MM.1S (cell line): ENCODE results near the gene BMPR1A.

ENCODE experiments used
- DNase-seq: peaks from one replicate; pipeline ENCODE4 v3.0.0-alpha.2; 2015
- H2AFZ ChIP-seq: fragments of 300-600 bp; sonication (generic); 2 replicates; pipeline ENCODE4 v1.6.0; 2016; ENCODE audit warnings: antibody characterized with exemption, low read length
- H3F3A ChIP-seq: fragments of 300-600 bp; sonication (generic); 2 replicates; pipeline ENCODE4 v1.6.1; 2016; ENCODE audit warnings: mild to moderate bottlenecking, antibody characterized with exemption, low read length, moderate library complexity, mixed read lengths; ENCODE audit not compliant: insufficient read depth
- H3K27ac ChIP-seq: fragments of 300-600 bp; sonication (generic); 2 replicates; pipeline ENCODE4 v1.5.1; 2016; ENCODE audit warnings: mild to moderate bottlenecking, low read length
- H3K27me3 ChIP-seq: fragments of 300-600 bp; sonication (generic); replicated peaks from 2 replicates; pipeline ENCODE4 v1.6.0; 2016; ENCODE audit warnings: low read length; ENCODE audit not compliant: insufficient read depth
- H3K36me3 ChIP-seq: fragments of 300-600 bp; sonication (generic); replicated peaks from 2 replicates; pipeline ENCODE4 v1.6.1; 2016; ENCODE audit warnings: mild to moderate bottlenecking, low read length, mixed read lengths; ENCODE audit not compliant: insufficient read depth
- H3K4me1 ChIP-seq: fragments of 300-600 bp; sonication (generic); 2 replicates; pipeline ENCODE4 v1.6.1; 2016; ENCODE audit warnings: low read length, mixed read lengths
- H3K4me2 ChIP-seq: fragments of 300-600 bp; sonication (generic); 2 replicates; pipeline ENCODE4 v1.6.0; 2016; ENCODE audit warnings: low read depth, low read length
- H3K4me3 ChIP-seq: fragments of 300-600 bp; sonication (generic); 2 replicates; pipeline ENCODE4 v1.5.1; 2016; ENCODE audit warnings: low read length, mixed read lengths
- H3K79me2 ChIP-seq: fragments of 300-600 bp; sonication (generic); 2 replicates; pipeline ENCODE4 v1.6.1; 2016; ENCODE audit warnings: mixed run types, low read length, mixed read lengths
- H3K9ac ChIP-seq: fragments of 300-600 bp; sonication (generic); 2 replicates; pipeline ENCODE4 v1.6.1; 2016; ENCODE audit warnings: low read length, mixed read lengths
- H3K9me2 ChIP-seq: fragments of 300-600 bp; sonication (generic); replicated peaks from 2 replicates; pipeline ENCODE4 v1.6.1; 2016; ENCODE audit warnings: mild to moderate bottlenecking, low read length, mixed read lengths; ENCODE audit not compliant: insufficient read depth
- H3K9me3 ChIP-seq: fragments of 300-600 bp; sonication (generic); replicated peaks from 2 replicates; pipeline ENCODE4 v1.6.1; 2016; ENCODE audit warnings: mild to moderate bottlenecking, low read length, mixed read lengths; ENCODE audit not compliant: insufficient read depth
- H4K20me1 ChIP-seq: fragments of 300-600 bp; sonication (generic); 2 replicates; pipeline ENCODE4 v1.6.1; 2016; ENCODE audit warnings: mild to moderate bottlenecking, low read length, moderate library complexity, mixed read lengths; ENCODE audit not compliant: insufficient read depth
- EZH2 ChIP-seq: fragments of 300-600 bp; sonication (generic); optimal IDR thresholded peaks from 2 replicates; pipeline ENCODE3; 2017; ENCODE audit warnings: low read depth, mild to moderate bottlenecking, antibody characterized with exemption, low read length, mixed read lengths
- EZH2phosphoT487 ChIP-seq: fragments of 300-600 bp; sonication (generic); IDR thresholded peaks from 2 replicates; pipeline ENCODE4 v1.6.1; 2018; ENCODE audit warnings: antibody characterized with exemption, low read length
- TF ChIP-seq, protein P1 (sequence below): fragments of 300-600 bp; sonication (generic); IDR thresholded peaks from 2 replicates; pipeline ENCODE4 v1.5.1; 2016; ENCODE audit warnings: antibody characterized with exemption, low read length, mixed read lengths

BMPR1A gene

DNA sequence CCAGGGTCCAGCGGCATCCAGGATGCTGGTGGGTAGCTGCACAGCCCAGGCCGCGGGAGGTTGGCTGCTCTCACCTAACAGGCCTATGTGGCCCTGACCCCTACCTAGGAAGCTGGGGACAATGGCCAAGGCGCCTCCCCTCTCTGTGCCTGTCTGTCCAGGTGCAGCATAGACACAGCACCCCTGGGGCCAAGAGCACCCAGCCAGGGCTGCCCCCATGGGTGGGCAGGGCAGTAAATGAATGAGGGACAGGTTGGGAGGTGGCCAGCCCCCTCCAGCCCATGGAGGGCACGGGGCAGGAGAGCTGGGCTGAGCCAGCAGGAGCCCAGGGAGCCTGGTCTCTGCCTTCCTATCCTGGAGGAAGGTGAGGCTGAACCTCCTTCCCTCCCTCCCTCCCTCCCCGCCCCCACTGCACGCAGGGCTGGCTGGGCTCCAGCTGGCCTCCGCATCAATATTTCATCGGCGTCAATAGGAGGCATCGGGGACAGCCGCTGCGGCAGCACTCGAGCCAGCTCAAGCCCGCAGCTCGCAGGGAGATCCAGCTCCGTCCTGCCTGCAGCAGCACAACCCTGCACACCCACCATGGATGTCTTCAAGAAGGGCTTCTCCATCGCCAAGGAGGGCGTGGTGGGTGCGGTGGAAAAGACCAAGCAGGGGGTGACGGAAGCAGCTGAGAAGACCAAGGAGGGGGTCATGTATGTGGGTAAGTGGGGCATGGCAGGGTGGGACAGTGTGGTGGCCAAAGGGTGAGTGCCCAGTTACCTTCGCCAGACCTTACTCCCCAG is 201.9 kb downstream of the BMPR1A start, which contains the start of gene SNCG:
SNCG (plus strand) TSS at position 484 of the 785 bp plus-strand sequence; CDS start at position 583, 99 bp downstream.
- Histone ChIP-seq H2AFZ (no peak within 1 kb of the TSS), H3K4me3 (no peak within 1 kb of the TSS), H3K27ac (no peak within 1 kb of the TSS)

DNA sequence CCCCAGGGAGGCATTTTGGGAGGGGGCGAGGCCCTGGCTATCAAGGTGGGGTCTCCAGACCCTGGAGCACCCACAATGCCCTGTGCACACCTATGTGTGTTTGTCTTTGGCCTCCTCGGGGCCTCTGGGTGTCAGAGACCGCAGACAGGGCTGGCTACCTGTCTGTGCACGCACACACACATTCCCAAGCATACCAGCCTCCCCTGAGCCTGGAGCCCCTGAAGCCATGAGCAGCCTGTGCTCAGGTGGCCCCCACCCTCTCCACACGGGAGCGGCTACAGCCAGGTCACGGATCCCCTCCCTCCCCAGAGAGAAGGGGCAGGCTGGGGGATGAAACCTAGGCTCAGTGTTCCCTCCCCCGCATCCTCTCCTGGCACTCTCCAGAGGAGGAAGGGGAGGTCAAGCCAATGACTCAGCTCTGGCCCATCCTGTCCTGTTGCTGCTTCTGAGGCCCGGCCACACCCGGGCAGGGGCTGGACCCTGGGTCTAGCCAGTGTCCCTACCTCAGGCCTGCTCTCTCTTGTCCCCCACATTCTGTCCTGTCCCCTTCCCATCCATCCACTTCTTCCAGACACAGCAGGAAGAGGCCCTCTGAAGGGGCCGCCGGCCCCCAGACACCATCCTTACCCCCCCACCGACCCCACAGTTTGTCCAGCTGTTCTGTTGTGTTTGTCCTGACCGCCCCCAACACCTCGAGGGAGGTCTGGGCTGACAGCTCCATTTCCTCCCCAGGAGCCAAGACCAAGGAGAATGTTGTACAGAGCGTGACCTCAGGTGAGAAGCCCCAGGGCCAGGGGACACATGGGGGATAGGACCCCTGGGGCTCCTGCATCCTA is 202.7 kb downstream of the BMPR1A start:
- no peaks in the 10 kb centered on the region for H3K79me2 ChIP-seq
- H3K27me3 ChIP-seq = no peaks in the 10 kb centered on the region
- H2AFZ ChIP-seq = no peak overlapping the region
- H3K9me2 ChIP-seq = no peaks in the 10 kb centered on the region
- 0 out of 2 replicates have a peak, but pooled peaks cover 3% of the 10 kb centered on the region for H3K4me1 ChIP-seq
- H3K27ac ChIP-seq = no peak overlapping the region
- H3F3A ChIP-seq = no peaks in the 10 kb centered on the region
- no peaks in the 10 kb centered on the region for H4K20me1 ChIP-seq
- H3K9me3 ChIP-seq = no peaks in the 10 kb centered on the region
- DNase-seq = no peak
- H3K4me2 ChIP-seq = no peak overlapping the region
- no peak overlapping the region for H3K9ac ChIP-seq
- TF ChIP-seq EZH2phosphoT487 (no peak), EZH2 (no peak)
- TF ChIP-seq, protein P1, sequence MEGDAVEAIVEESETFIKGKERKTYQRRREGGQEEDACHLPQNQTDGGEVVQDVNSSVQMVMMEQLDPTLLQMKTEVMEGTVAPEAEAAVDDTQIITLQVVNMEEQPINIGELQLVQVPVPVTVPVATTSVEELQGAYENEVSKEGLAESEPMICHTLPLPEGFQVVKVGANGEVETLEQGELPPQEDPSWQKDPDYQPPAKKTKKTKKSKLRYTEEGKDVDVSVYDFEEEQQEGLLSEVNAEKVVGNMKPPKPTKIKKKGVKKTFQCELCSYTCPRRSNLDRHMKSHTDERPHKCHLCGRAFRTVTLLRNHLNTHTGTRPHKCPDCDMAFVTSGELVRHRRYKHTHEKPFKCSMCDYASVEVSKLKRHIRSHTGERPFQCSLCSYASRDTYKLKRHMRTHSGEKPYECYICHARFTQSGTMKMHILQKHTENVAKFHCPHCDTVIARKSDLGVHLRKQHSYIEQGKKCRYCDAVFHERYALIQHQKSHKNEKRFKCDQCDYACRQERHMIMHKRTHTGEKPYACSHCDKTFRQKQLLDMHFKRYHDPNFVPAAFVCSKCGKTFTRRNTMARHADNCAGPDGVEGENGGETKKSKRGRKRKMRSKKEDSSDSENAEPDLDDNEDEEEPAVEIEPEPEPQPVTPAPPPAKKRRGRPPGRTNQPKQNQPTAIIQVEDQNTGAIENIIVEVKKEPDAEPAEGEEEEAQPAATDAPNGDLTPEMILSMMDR = no peak
- H3K36me3 ChIP-seq = no peaks in the 10 kb centered on the region
- no peak overlapping the region for H3K4me3 ChIP-seq

More for the DNA sequence above, 201.9 kb downstream of the BMPR1A start, which contains the start of gene SNCG:
- H3F3A ChIP-seq = no peaks in the 10 kb centered on the region
- no peaks in the 10 kb centered on the region for H4K20me1 ChIP-seq
- H3K36me3 ChIP-seq = no peaks in the 10 kb centered on the region
- H3K4me1 ChIP-seq = 0 out of 2 replicates have a peak, but pooled peaks cover 3% of the 10 kb centered on the region
- H3K9ac ChIP-seq = no peak within 1 kb of the TSS
- TF ChIP-seq EZH2 (no peak), EZH2phosphoT487 (no peak)
- TF ChIP-seq, protein P1 = no peak
- H3K9me2 ChIP-seq = no peaks in the 10 kb centered on the region
- no peak for DNase-seq
- H3K79me2 ChIP-seq = no peaks in the 10 kb centered on the region
- H3K4me2 ChIP-seq = no peak within 1 kb of the TSS
- H3K27me3 ChIP-seq = no peaks in the 10 kb centered on the region
- no peaks in the 10 kb centered on the region for H3K9me3 ChIP-seq

DNA sequence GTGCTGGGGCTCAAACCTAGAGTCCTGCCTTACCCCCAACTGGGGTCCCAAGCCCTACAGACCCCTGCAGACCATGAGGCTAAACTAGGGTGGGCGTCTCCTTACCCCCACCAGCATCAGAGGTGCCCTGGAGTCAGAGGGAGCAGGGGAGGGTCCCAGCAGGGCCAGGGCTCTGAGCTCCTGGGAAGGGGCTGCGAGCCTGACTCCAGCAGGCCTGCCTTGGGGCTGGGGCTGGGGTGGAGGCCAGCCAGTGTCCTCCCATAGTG is 203.3 kb downstream of the BMPR1A start:
- Histone ChIP-seq H3K27me3 (no peaks in the 10 kb centered on the region), H3K27ac (no peak overlapping the region), H3K9me3 (no peaks in the 10 kb centered on the region), H3K9me2 (no peaks in the 10 kb centered on the region), H3K79me2 (no peaks in the 10 kb centered on the region), H3K9ac (no peak overlapping the region), H4K20me1 (no peaks in the 10 kb centered on the region), H3K4me3 (no peak overlapping the region), H3K4me2 (no peak overlapping the region), H3K36me3 (no peaks in the 10 kb centered on the region), H2AFZ (no peak overlapping the region), H3K4me1 (0 out of 2 replicates have a peak, but pooled peaks cover 3% of the 10 kb centered on the region), H3F3A (no peaks in the 10 kb centered on the region)
- no peak for DNase-seq
- TF ChIP-seq, protein P1 = no peak
- TF ChIP-seq EZH2phosphoT487 = no peak
- TF ChIP-seq EZH2 = no peak
